Astrocyte (in vitro differentiated cells and primary cell): ENCODE results near the gene ILF3.

Experiments used
- EZH2 ChIP-seq: IDR thresholded peaks from 2 replicates; pipeline ENCODE4 v1.6.1; 2012; ENCODE audit warnings: mild to moderate bottlenecking, low read length, inconsistent platforms; ENCODE audit not compliant: insufficient read depth
- TF ChIP-seq, protein P1 (sequence below): IDR thresholded peaks from 2 replicates; pipeline ENCODE4 v1.5.1; 2011; ENCODE audit warnings: low read depth, mild to moderate bottlenecking, inconsistent platforms, low read length, moderate library complexity; ENCODE audit not compliant: insufficient read depth

GRCh38 chr19:10727685-10728201, 73.6 kb downstream of the ILF3 start:
- TF ChIP-seq, protein P1, sequence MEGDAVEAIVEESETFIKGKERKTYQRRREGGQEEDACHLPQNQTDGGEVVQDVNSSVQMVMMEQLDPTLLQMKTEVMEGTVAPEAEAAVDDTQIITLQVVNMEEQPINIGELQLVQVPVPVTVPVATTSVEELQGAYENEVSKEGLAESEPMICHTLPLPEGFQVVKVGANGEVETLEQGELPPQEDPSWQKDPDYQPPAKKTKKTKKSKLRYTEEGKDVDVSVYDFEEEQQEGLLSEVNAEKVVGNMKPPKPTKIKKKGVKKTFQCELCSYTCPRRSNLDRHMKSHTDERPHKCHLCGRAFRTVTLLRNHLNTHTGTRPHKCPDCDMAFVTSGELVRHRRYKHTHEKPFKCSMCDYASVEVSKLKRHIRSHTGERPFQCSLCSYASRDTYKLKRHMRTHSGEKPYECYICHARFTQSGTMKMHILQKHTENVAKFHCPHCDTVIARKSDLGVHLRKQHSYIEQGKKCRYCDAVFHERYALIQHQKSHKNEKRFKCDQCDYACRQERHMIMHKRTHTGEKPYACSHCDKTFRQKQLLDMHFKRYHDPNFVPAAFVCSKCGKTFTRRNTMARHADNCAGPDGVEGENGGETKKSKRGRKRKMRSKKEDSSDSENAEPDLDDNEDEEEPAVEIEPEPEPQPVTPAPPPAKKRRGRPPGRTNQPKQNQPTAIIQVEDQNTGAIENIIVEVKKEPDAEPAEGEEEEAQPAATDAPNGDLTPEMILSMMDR: no peak
- no peak for TF ChIP-seq EZH2
